Measurements from ENCODE around the gene DTNB.

DNA sequence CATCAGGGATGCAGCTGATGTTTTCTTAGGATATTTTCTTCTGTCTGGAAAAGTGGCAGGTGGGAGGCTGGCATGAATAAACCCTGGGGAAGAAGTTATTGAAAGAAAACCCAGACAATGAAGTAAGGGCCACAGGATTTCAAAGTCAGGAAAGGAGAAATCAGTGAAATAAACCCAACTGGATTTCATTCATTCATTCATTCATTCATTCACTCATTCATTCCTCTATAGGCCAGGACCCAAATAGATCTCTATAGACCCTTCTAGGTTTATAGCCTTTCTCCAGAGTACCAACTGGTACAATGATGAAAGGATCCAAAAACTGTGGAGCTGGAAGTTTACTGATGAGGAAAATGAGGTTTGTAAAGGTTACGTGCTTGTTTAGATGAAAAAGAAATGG is 264.3 kb downstream of the DTNB start:
- TF ChIP-seq, protein P1, sequence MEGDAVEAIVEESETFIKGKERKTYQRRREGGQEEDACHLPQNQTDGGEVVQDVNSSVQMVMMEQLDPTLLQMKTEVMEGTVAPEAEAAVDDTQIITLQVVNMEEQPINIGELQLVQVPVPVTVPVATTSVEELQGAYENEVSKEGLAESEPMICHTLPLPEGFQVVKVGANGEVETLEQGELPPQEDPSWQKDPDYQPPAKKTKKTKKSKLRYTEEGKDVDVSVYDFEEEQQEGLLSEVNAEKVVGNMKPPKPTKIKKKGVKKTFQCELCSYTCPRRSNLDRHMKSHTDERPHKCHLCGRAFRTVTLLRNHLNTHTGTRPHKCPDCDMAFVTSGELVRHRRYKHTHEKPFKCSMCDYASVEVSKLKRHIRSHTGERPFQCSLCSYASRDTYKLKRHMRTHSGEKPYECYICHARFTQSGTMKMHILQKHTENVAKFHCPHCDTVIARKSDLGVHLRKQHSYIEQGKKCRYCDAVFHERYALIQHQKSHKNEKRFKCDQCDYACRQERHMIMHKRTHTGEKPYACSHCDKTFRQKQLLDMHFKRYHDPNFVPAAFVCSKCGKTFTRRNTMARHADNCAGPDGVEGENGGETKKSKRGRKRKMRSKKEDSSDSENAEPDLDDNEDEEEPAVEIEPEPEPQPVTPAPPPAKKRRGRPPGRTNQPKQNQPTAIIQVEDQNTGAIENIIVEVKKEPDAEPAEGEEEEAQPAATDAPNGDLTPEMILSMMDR (IDR thresholded peaks at IDR 0.05), result no peak
- TF ChIP-seq POLR2AphosphoS5 (IDR thresholded peaks at IDR 0.05; ENCODE audit: low read depth, low read length) (no peak), TAF1 (IDR thresholded peaks at IDR 0.05; ENCODE audit: borderline replicate concordance, low read depth, low read length) (no peak), RFX5 (IDR thresholded peaks at IDR 0.05; ENCODE audit: low read length) (no peak), RAD21 (IDR thresholded peaks at IDR 0.05; ENCODE audit: low read length) (no peak), CHD2 (IDR thresholded peaks at IDR 0.05; ENCODE audit: low read length, partially characterized antibody) (no peak), FOXM1 (IDR thresholded peaks at IDR 0.05; ENCODE audit: low read depth) (no peak), JUND (IDR thresholded peaks at IDR 0.05) (no peak)
- TF ChIP-seq, protein P2, sequence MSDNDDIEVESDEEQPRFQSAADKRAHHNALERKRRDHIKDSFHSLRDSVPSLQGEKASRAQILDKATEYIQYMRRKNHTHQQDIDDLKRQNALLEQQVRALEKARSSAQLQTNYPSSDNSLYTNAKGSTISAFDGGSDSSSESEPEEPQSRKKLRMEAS (IDR thresholded peaks at IDR 0.05; ENCODE audit: low read depth), result no peak

Measured in SK-N-SH (cell line).